Mucosa of stomach (tissue), 1 donor: ENCODE results near the gene ACVR1C.
"Not testable (repeated sequence)": the region's sequence is repeated elsewhere in the genome, so short reads cannot be mapped to it uniquely, and the experiment has no call there.

Experiments used
- H3K27me3 ChIP-seq: one replicate; pipeline ENCODE4 v1.7.0; 2013; ENCODE audit warnings: mild to moderate bottlenecking, low read length; ENCODE audit not compliant: control insufficient read depth, insufficient read depth
- H3K36me3 ChIP-seq: one replicate; pipeline ENCODE4 v1.7.0; 2013; ENCODE audit warnings: low read length; ENCODE audit not compliant: control insufficient read depth, insufficient read depth
- H3K4me1 ChIP-seq: one replicate; pipeline ENCODE4 v1.7.0; 2013; ENCODE audit warnings: mild to moderate bottlenecking, low read length; ENCODE audit not compliant: control insufficient read depth, insufficient read depth
- H3K4me3 ChIP-seq: one replicate; pipeline ENCODE4 v1.7.0; 2013; ENCODE audit warnings: low read length
- H3K9ac ChIP-seq: one replicate; pipeline ENCODE4 v1.7.0; 2013; ENCODE audit warnings: mild to moderate bottlenecking, low read length, moderate library complexity
- H3K9me3 ChIP-seq: one replicate; pipeline ENCODE4 v1.7.0; 2013; ENCODE audit warnings: mild to moderate bottlenecking, low read length, moderate library complexity; ENCODE audit not compliant: control insufficient read depth
- donor health status: Pancreatic carcinoma.

Gene ACVR1C

GRCh38 chr2:157566113-157566512, 62.6 kb downstream of the ACVR1C start:
- H3K9me3 ChIP-seq, H3K9ac ChIP-seq, H3K4me1 ChIP-seq, H3K4me3 ChIP-seq, H3K36me3 ChIP-seq, H3K27me3 ChIP-seq: not testable (repeated sequence)

GRCh38 chr2:157565550-157565949, 63.1 kb downstream of the ACVR1C start:
- no peaks in the 10 kb centered on the region for H3K9me3 ChIP-seq
- no peak overlapping the region for H3K4me3 ChIP-seq
- H3K4me1 ChIP-seq = no peaks in the 10 kb centered on the region
- H3K9ac ChIP-seq = no peak overlapping the region
- H3K36me3 ChIP-seq = no peaks in the 10 kb centered on the region
- H3K27me3 ChIP-seq = no peaks in the 10 kb centered on the region

GRCh38 chr2:157559890-157560289, 68.8 kb downstream of the ACVR1C start:
- Histone ChIP-seq H3K36me3 (no peaks in the 10 kb centered on the region), H3K27me3 (no peaks in the 10 kb centered on the region), H3K9ac (no peak overlapping the region), H3K4me3 (no peak overlapping the region), H3K4me1 (no peaks in the 10 kb centered on the region), H3K9me3 (no peaks in the 10 kb centered on the region)

- Histone ChIP-seq H3K9ac (no peak overlapping the region), H3K4me3 (no peak overlapping the region), H3K4me1 (no peaks in the 10 kb centered on the region), H3K36me3 (no peaks in the 10 kb centered on the region), H3K9me3 (no peaks in the 10 kb centered on the region), H3K27me3 (no peaks in the 10 kb centered on the region)
Measured at GRCh38 chr2:157559461-157559860, 69.2 kb downstream of the ACVR1C start.

GRCh38 chr2:157559061-157559460, 69.6 kb downstream of the ACVR1C start:
- Histone ChIP-seq H3K9me3 (no peaks in the 10 kb centered on the region), H3K4me1 (no peaks in the 10 kb centered on the region)

GRCh38 chr2:157557770-157558169, 70.9 kb downstream of the ACVR1C start:
- H3K4me3 ChIP-seq = no peak overlapping the region
- no peaks in the 10 kb centered on the region for H3K9me3 ChIP-seq
- no peaks in the 10 kb centered on the region for H3K36me3 ChIP-seq
- no peaks in the 10 kb centered on the region for H3K27me3 ChIP-seq
- no peaks in the 10 kb centered on the region for H3K4me1 ChIP-seq
- H3K9ac ChIP-seq = no peak overlapping the region

More at GRCh38 chr2:157559061-157559460, 69.6 kb downstream of the ACVR1C start:
- Histone ChIP-seq H3K4me3 (no peak overlapping the region), H3K36me3 (no peaks in the 10 kb centered on the region), H3K9ac (no peak overlapping the region), H3K27me3 (no peaks in the 10 kb centered on the region)

GRCh38 chr2:157540102-157540501, 88.6 kb downstream of the ACVR1C start:
- H3K9ac ChIP-seq = no peak overlapping the region
- H3K9me3 ChIP-seq = no peaks in the 10 kb centered on the region
- H3K4me3 ChIP-seq = no peak overlapping the region
- H3K4me1 ChIP-seq = no peaks in the 10 kb centered on the region
- H3K36me3 ChIP-seq = no peaks in the 10 kb centered on the region
- no peaks in the 10 kb centered on the region for H3K27me3 ChIP-seq

GRCh38 chr2:157538064-157538463, 90.6 kb downstream of the ACVR1C start:
- Histone ChIP-seq H3K27me3 (no peaks in the 10 kb centered on the region), H3K36me3 (no peaks in the 10 kb centered on the region), H3K9ac (no peak overlapping the region), H3K4me1 (no peaks in the 10 kb centered on the region), H3K9me3 (no peaks in the 10 kb centered on the region), H3K4me3 (no peak overlapping the region)

GRCh38 chr2:157536815-157537214, 91.8 kb downstream of the ACVR1C start:
- Histone ChIP-seq H3K9ac (no peak overlapping the region), H3K27me3 (no peaks in the 10 kb centered on the region), H3K9me3 (no peaks in the 10 kb centered on the region), H3K36me3 (no peaks in the 10 kb centered on the region), H3K4me1 (no peaks in the 10 kb centered on the region), H3K4me3 (no peak overlapping the region)

- no peak overlapping the region for H3K9ac ChIP-seq
- no peak overlapping the region for H3K4me3 ChIP-seq
- H3K36me3 ChIP-seq = no peaks in the 10 kb centered on the region
- H3K27me3 ChIP-seq = no peaks in the 10 kb centered on the region
- H3K4me1 ChIP-seq = no peaks in the 10 kb centered on the region
- no peaks in the 10 kb centered on the region for H3K9me3 ChIP-seq
Measured at GRCh38 chr2:157528963-157529751, 99.5 kb downstream of the ACVR1C start.

- Histone ChIP-seq H3K4me1 (no peaks in the 10 kb centered on the region), H3K4me3 (no peak overlapping the region), H3K9me3 (no peaks in the 10 kb centered on the region), H3K9ac (no peak overlapping the region), H3K36me3 (no peaks in the 10 kb centered on the region), H3K27me3 (no peaks in the 10 kb centered on the region)
Measured at GRCh38 chr2:157526070-157526469, 102.6 kb downstream of the ACVR1C start.

- Histone ChIP-seq H3K27me3 (no peaks in the 10 kb centered on the region), H3K36me3 (no peaks in the 10 kb centered on the region), H3K4me1 (no peaks in the 10 kb centered on the region)
Measured at GRCh38 chr2:157523270-157524247, 105.1 kb downstream of the ACVR1C start.

More at GRCh38 chr2:157523270-157524247, 105.1 kb downstream of the ACVR1C start:
- no peak overlapping the region for H3K9ac ChIP-seq
- no peak overlapping the region for H3K4me3 ChIP-seq
- no peaks in the 10 kb centered on the region for H3K9me3 ChIP-seq
